ENCODE results near the gene AHR. TPM values are rescaled to one million over a fixed set of nuclear protein-coding genes. Genes with fewer than 3 reads are reported as not detected.

AHR gene
- total RNA-seq (10 to 100 TPM; 49.2 to 95.9 (median 75.7) TPM), polyA plus RNA-seq (10 to 100 TPM in 1 of 3 donors, 1 to 10 TPM in 2; 7.4 to 11.4 (median 8.1) TPM)
- long read RNA-seq, donor 1, full-length matches to known transcripts: 3 of 17 reads
- long read RNA-seq, donor 1, partial matches to known transcripts: 14 of 17 reads
- long read RNA-seq, donor 1, other reads (novel, unspliced or antisense): 0 of 17 reads
- long read RNA-seq, donor 2: 0 reads

GRCh38 chr7:17298102-17298839 lies at the start of gene AHR:
Gene AHR (plus strand): TSS chr7:17298652. CDS start chr7:17299265, 613 bp downstream.
- peak within 1 kb of the TSS; percentile 73 to 91 (median 86) for H3K4me3 ChIP-seq
- no peaks in the 10 kb centered on the region for H3K36me3 ChIP-seq
- TF ChIP-seq, protein P1, sequence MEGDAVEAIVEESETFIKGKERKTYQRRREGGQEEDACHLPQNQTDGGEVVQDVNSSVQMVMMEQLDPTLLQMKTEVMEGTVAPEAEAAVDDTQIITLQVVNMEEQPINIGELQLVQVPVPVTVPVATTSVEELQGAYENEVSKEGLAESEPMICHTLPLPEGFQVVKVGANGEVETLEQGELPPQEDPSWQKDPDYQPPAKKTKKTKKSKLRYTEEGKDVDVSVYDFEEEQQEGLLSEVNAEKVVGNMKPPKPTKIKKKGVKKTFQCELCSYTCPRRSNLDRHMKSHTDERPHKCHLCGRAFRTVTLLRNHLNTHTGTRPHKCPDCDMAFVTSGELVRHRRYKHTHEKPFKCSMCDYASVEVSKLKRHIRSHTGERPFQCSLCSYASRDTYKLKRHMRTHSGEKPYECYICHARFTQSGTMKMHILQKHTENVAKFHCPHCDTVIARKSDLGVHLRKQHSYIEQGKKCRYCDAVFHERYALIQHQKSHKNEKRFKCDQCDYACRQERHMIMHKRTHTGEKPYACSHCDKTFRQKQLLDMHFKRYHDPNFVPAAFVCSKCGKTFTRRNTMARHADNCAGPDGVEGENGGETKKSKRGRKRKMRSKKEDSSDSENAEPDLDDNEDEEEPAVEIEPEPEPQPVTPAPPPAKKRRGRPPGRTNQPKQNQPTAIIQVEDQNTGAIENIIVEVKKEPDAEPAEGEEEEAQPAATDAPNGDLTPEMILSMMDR (IDR thresholded peaks at IDR 0.05 in 8 of 11, conservative IDR thresholded peaks at IDR 0.05 in 3 of 11): no peak
- TF ChIP-seq POLR2A (IDR thresholded peaks at IDR 0.05) (peak in 2 of 3 donors; percentile 57 to 97), POLR2AphosphoS5 (IDR thresholded peaks at IDR 0.05) (peak; percentile 96 to 99 (median 97))
- 3 to 67% (median 4%) methylated on average over 2 to 46 of the region's 46 CpGs for WGBS, 5 donors
- no peaks in the 10 kb centered on the region for H3K9me3 ChIP-seq
- DNase-seq: peak; percentile 96
- H3K27ac ChIP-seq: peak within 1 kb of the TSS; percentile 93 to 96 (median 94)
- no peaks in the 10 kb centered on the region for H3K27me3 ChIP-seq (replicated peaks in 1 of 7)
- intact Hi-C loops (cut with DNase I; ENCODE audit: low total_unique reads): no loop called here
- H3K4me1 ChIP-seq: peaks cover 8 to 58% (median 36%) of the 10 kb centered on the region in 6 donors

GRCh38 chr7:17253885-17254284 lies 44.6 kb upstream of the AHR start:
- TF ChIP-seq POLR2A (IDR thresholded peaks at IDR 0.05): no peak
- no peak for TF ChIP-seq POLR2AphosphoS5 (IDR thresholded peaks at IDR 0.05)
- TF ChIP-seq, protein P1 (IDR thresholded peaks at IDR 0.05 in 8 of 11, conservative IDR thresholded peaks at IDR 0.05 in 3 of 11): no peak
- Histone ChIP-seq H3K4me3 (no peak overlapping the region), H3K4me1 (no peaks in the 10 kb centered on the region), H3K36me3 (no peaks in the 10 kb centered on the region), H3K27me3 (replicated peaks in 1 of 7) (no peaks in the 10 kb centered on the region), H3K27ac (no peak overlapping the region), H3K9me3 (peaks cover 0 to 5% (median 0%) of the 10 kb centered on the region in 8 donors)
- 90 to 95% (median 91%) methylated on average over 3 of the region's 3 CpGs for WGBS, 5 donors
- DNase-seq: no peak
- intact Hi-C loops (cut with DNase I; ENCODE audit: low total_unique reads): no loop called here

DNA sequence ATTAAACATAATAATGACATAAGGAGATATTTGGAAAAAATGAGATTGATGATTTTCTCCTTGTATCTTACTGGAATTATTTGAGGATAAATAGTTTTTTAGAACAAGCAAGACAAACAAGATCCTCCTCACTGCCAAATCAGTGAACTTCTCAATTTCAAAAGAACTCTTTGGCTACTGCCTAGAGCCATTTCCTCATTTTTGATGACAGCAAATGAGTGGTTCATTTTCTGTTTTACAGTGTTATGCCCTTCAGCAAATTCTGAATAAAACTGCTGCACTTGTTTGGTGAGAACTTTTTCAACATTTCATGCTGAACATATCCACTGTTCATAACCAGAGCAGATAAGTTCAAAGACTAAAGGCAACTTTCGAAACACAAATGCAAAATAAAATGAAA lies 42.5 kb upstream of the AHR start:
- TF ChIP-seq POLR2A (IDR thresholded peaks at IDR 0.05) (no peak), POLR2AphosphoS5 (IDR thresholded peaks at IDR 0.05) (no peak)
- TF ChIP-seq, protein P1 (IDR thresholded peaks at IDR 0.05 in 8 of 11, conservative IDR thresholded peaks at IDR 0.05 in 3 of 11): no peak
- DNase-seq: no peak
- H3K9me3 ChIP-seq: peaks cover 0 to 5% (median 0%) of the 10 kb centered on the region in 8 donors
- H3K4me1 ChIP-seq: no peaks in the 10 kb centered on the region
- 80 to 91% (median 86%) methylated on average over 1 of the region's 1 CpG for WGBS, 5 donors
- intact Hi-C loops (cut with DNase I; ENCODE audit: low total_unique reads): no loop called here
- no peaks in the 10 kb centered on the region for H3K36me3 ChIP-seq
- H3K4me3 ChIP-seq: no peak overlapping the region
- H3K27ac ChIP-seq: no peak overlapping the region
- no peaks in the 10 kb centered on the region for H3K27me3 ChIP-seq (replicated peaks in 1 of 7)

GRCh38 chr7:17256375-17256774 lies 42.1 kb upstream of the AHR start:
- Histone ChIP-seq H3K27ac (no peak overlapping the region), H3K36me3 (no peaks in the 10 kb centered on the region), H3K4me3 (no peak overlapping the region), H3K9me3 (peaks cover 0 to 5% (median 0%) of the 10 kb centered on the region in 8 donors), H3K4me1 (no peaks in the 10 kb centered on the region), H3K27me3 (replicated peaks in 1 of 7) (no peaks in the 10 kb centered on the region)
- TF ChIP-seq POLR2A (IDR thresholded peaks at IDR 0.05): no peak
- TF ChIP-seq, protein P1 (IDR thresholded peaks at IDR 0.05 in 8 of 11, conservative IDR thresholded peaks at IDR 0.05 in 3 of 11): no peak
- no peak for TF ChIP-seq POLR2AphosphoS5 (IDR thresholded peaks at IDR 0.05)
- DNase-seq: no peak
- WGBS, 5 donors: 49 to 93% (median 66%) methylated on average over 2 of the region's 2 CpGs
- intact Hi-C loops (cut with DNase I; ENCODE audit: low total_unique reads): no loop called here
